ENCODE data around the gene RCE1. TPM values are rescaled to one million over a fixed set of nuclear protein-coding genes. Genes with fewer than 3 reads are reported as not detected.
"Not testable (repeated sequence)": the region's sequence is repeated elsewhere in the genome, so short reads cannot be mapped to it uniquely, and the experiment has no call there.

Gene RCE1
- total and polyA plus RNA-seq, 9 donors = 9.9 to 17.3 (median 13.7) TPM

GRCh38 chr11:66820381-66820780 lies 22.9 kb upstream of the RCE1 start:
- Histone ChIP-seq H3K4me3 (ENCODE audit: low read length) (no peak overlapping the region), H3K36me3 (ENCODE audit: control insufficient read depth, insufficient read depth, low read length) (peaks cover 6% of the 10 kb centered on the region), H3K4me1 (ENCODE audit: control insufficient read depth, insufficient read depth, low read length) (no peaks in the 10 kb centered on the region), H3K27me3 (ENCODE audit: control insufficient read depth, insufficient read depth, low read length) (no peaks in the 10 kb centered on the region), H3K9me3 (replicated peaks; ENCODE audit: control insufficient read depth, low read depth, low read length) (no peaks in the 10 kb centered on the region), H3K27ac (ENCODE audit: low read length) (no peak overlapping the region)
- no peak for DNase-seq
- WGBS (ENCODE audit: insufficient coverage) = no CpG with 5 or more reads among the region's 3 CpGs

GRCh38 chr11:66820901-66821300 lies 22.3 kb upstream of the RCE1 start:
- no CpG with 5 or more reads among the region's 3 CpGs for WGBS (ENCODE audit: insufficient coverage)
- no peak overlapping the region for H3K4me3 ChIP-seq (ENCODE audit: low read length)

GRCh38 chr11:66823700-66824099 lies 19.5 kb upstream of the RCE1 start:
- Histone ChIP-seq H3K27ac (ENCODE audit: low read length) (no peak overlapping the region), H3K36me3 (ENCODE audit: control insufficient read depth, insufficient read depth, low read length) (peaks cover 6% of the 10 kb centered on the region), H3K4me3 (ENCODE audit: low read length) (no peak overlapping the region), H3K27me3 (ENCODE audit: control insufficient read depth, insufficient read depth, low read length) (no peaks in the 10 kb centered on the region), H3K9me3 (replicated peaks; ENCODE audit: control insufficient read depth, low read depth, low read length) (no peaks in the 10 kb centered on the region), H3K4me1 (ENCODE audit: control insufficient read depth, insufficient read depth, low read length) (no peaks in the 10 kb centered on the region)
- WGBS (ENCODE audit: insufficient coverage) = 100% methylated on average over 1 of the region's 4 CpGs
- DNase-seq = no peak

More at GRCh38 chr11:66820901-66821300, 22.3 kb upstream of the RCE1 start:
- no peak for DNase-seq
- Histone ChIP-seq H3K36me3 (ENCODE audit: control insufficient read depth, insufficient read depth, low read length) (peaks cover 6% of the 10 kb centered on the region), H3K4me1 (ENCODE audit: control insufficient read depth, insufficient read depth, low read length) (no peaks in the 10 kb centered on the region), H3K9me3 (replicated peaks; ENCODE audit: control insufficient read depth, low read depth, low read length) (no peaks in the 10 kb centered on the region), H3K27ac (ENCODE audit: low read length) (no peak overlapping the region), H3K27me3 (ENCODE audit: control insufficient read depth, insufficient read depth, low read length) (no peaks in the 10 kb centered on the region)

GRCh38 chr11:66824573-66824972 lies 18.7 kb upstream of the RCE1 start:
- not testable (repeated sequence) for H3K9me3 ChIP-seq (replicated peaks; ENCODE audit: control insufficient read depth, low read depth, low read length); H3K4me1 ChIP-seq (ENCODE audit: control insufficient read depth, insufficient read depth, low read length); H3K27ac ChIP-seq (ENCODE audit: low read length); H3K4me3 ChIP-seq (ENCODE audit: low read length); DNase-seq; H3K27me3 ChIP-seq (ENCODE audit: control insufficient read depth, insufficient read depth, low read length); H3K36me3 ChIP-seq (ENCODE audit: control insufficient read depth, insufficient read depth, low read length)
- WGBS (ENCODE audit: insufficient coverage) = no CpG with 5 or more reads among the region's 4 CpGs

GRCh38 chr11:66834539-66834845 lies 8.7 kb upstream of the RCE1 start:
- DNase-seq = no peak
- Histone ChIP-seq H3K36me3 (ENCODE audit: control insufficient read depth, insufficient read depth, low read length) (peaks cover 11% of the 10 kb centered on the region), H3K4me3 (ENCODE audit: low read length) (no peak overlapping the region), H3K27ac (ENCODE audit: low read length) (no peak overlapping the region), H3K4me1 (ENCODE audit: control insufficient read depth, insufficient read depth, low read length) (no peaks in the 10 kb centered on the region), H3K27me3 (ENCODE audit: control insufficient read depth, insufficient read depth, low read length) (no peaks in the 10 kb centered on the region), H3K9me3 (replicated peaks; ENCODE audit: control insufficient read depth, low read depth, low read length) (no peaks in the 10 kb centered on the region)
- 64% methylated on average over 3 of the region's 4 CpGs for WGBS (ENCODE audit: insufficient coverage)

GRCh38 chr11:66834943-66835342 lies 8.3 kb upstream of the RCE1 start:
- DNase-seq = no peak
- Histone ChIP-seq H3K36me3 (ENCODE audit: control insufficient read depth, insufficient read depth, low read length) (peaks cover 12% of the 10 kb centered on the region), H3K9me3 (replicated peaks; ENCODE audit: control insufficient read depth, low read depth, low read length) (no peaks in the 10 kb centered on the region), H3K27me3 (ENCODE audit: control insufficient read depth, insufficient read depth, low read length) (no peaks in the 10 kb centered on the region), H3K4me1 (ENCODE audit: control insufficient read depth, insufficient read depth, low read length) (no peaks in the 10 kb centered on the region), H3K27ac (ENCODE audit: low read length) (no peak overlapping the region), H3K4me3 (ENCODE audit: low read length) (no peak overlapping the region)
- 88% methylated on average over 3 of the region's 5 CpGs for WGBS (ENCODE audit: insufficient coverage)

- Histone ChIP-seq H3K36me3 (ENCODE audit: control insufficient read depth, insufficient read depth, low read length) (peaks cover 15% of the 10 kb centered on the region), H3K4me3 (ENCODE audit: low read length) (no peak overlapping the region), H3K27ac (ENCODE audit: low read length) (no peak overlapping the region), H3K27me3 (ENCODE audit: control insufficient read depth, insufficient read depth, low read length) (no peaks in the 10 kb centered on the region), H3K9me3 (replicated peaks; ENCODE audit: control insufficient read depth, low read depth, low read length) (no peaks in the 10 kb centered on the region), H3K4me1 (ENCODE audit: control insufficient read depth, insufficient read depth, low read length) (no peaks in the 10 kb centered on the region)
- DNase-seq = no peak
- WGBS (ENCODE audit: insufficient coverage) = no CpG with 5 or more reads among the region's 12 CpGs
Observed at GRCh38 chr11:66835768-66836405, 7.4 kb upstream of the RCE1 start.

- Histone ChIP-seq H3K4me1 (ENCODE audit: control insufficient read depth, insufficient read depth, low read length) (peaks cover 23% of the 10 kb centered on the region), H3K4me3 (ENCODE audit: low read length) (no peak overlapping the region), H3K27ac (ENCODE audit: low read length) (no peak overlapping the region), H3K36me3 (ENCODE audit: control insufficient read depth, insufficient read depth, low read length) (peaks cover 34% of the 10 kb centered on the region), H3K9me3 (replicated peaks; ENCODE audit: control insufficient read depth, low read depth, low read length) (no peaks in the 10 kb centered on the region), H3K27me3 (ENCODE audit: control insufficient read depth, insufficient read depth, low read length) (no peaks in the 10 kb centered on the region)
- DNase-seq = no peak
- WGBS (ENCODE audit: insufficient coverage) = 85% methylated on average over 4 of the region's 4 CpGs
Observed at GRCh38 chr11:66840317-66841091, 2.7 kb upstream of the RCE1 start.

GRCh38 chr11:66841861-66842260 lies 1.4 kb upstream of the RCE1 start:
- H3K36me3 ChIP-seq (ENCODE audit: control insufficient read depth, insufficient read depth, low read length) = peaks cover 47% of the 10 kb centered on the region
- no peaks in the 10 kb centered on the region for H3K27me3 ChIP-seq (ENCODE audit: control insufficient read depth, insufficient read depth, low read length)
- DNase-seq = no peak
- H3K4me3 ChIP-seq (ENCODE audit: low read length) = peak overlapping the region; percentile 100
- no peak overlapping the region for H3K27ac ChIP-seq (ENCODE audit: low read length)
- H3K4me1 ChIP-seq (ENCODE audit: control insufficient read depth, insufficient read depth, low read length) = peaks cover 23% of the 10 kb centered on the region
- WGBS (ENCODE audit: insufficient coverage) = 93% methylated on average over 7 of the region's 7 CpGs
- H3K9me3 ChIP-seq (replicated peaks; ENCODE audit: control insufficient read depth, low read depth, low read length) = no peaks in the 10 kb centered on the region

- 0% methylated on average over 7 of the region's 11 CpGs for WGBS (ENCODE audit: insufficient coverage)
- Histone ChIP-seq H3K27me3 (ENCODE audit: control insufficient read depth, insufficient read depth, low read length) (no peaks in the 10 kb centered on the region), H3K4me1 (ENCODE audit: control insufficient read depth, insufficient read depth, low read length) (peaks cover 23% of the 10 kb centered on the region), H3K36me3 (ENCODE audit: control insufficient read depth, insufficient read depth, low read length) (peaks cover 50% of the 10 kb centered on the region), H3K4me3 (ENCODE audit: low read length) (peak overlapping the region; percentile 100), H3K27ac (ENCODE audit: low read length) (peak overlapping the region; percentile 69), H3K9me3 (replicated peaks; ENCODE audit: control insufficient read depth, low read depth, low read length) (no peaks in the 10 kb centered on the region)
- no peak for DNase-seq
Observed at GRCh38 chr11:66842501-66842895, 743 bp upstream of the RCE1 start.
